ENCODE data around the gene YWHAQ.
"Not testable (repeated sequence)": the region's sequence is repeated elsewhere in the genome, so short reads cannot be mapped to it uniquely, and the experiment has no call there.

Gene YWHAQ

GRCh38 chr2:9552219-9553178 lies 78.3 kb downstream of the YWHAQ start:
- no peak for DNase-seq (ENCODE audit: low read depth in 2 of 2)

GRCh38 chr2:9550859-9551391 lies 79.9 kb downstream of the YWHAQ start:
- DNase-seq (ENCODE audit: low read depth in 2 of 2) = not testable (repeated sequence)

GRCh38 chr2:9549420-9549819 lies 81.4 kb downstream of the YWHAQ start:
- no peak for DNase-seq (ENCODE audit: low read depth in 2 of 2)

GRCh38 chr2:9548506-9548905 lies 82.3 kb downstream of the YWHAQ start:
- no peak for DNase-seq (ENCODE audit: low read depth in 2 of 2)

GRCh38 chr2:9547262-9547991 lies 83.4 kb downstream of the YWHAQ start:
- DNase-seq (ENCODE audit: low read depth in 2 of 2) = no peak

GRCh38 chr2:9545502-9545901 lies 85.3 kb downstream of the YWHAQ start:
- DNase-seq (ENCODE audit: low read depth in 2 of 2) = no peak

GRCh38 chr2:9543557-9543956 lies 87.2 kb downstream of the YWHAQ start:
- DNase-seq (ENCODE audit: low read depth in 2 of 2) = no peak

- no peak for DNase-seq (ENCODE audit: low read depth in 2 of 2)
Observed at GRCh38 chr2:9539531-9539930, 91.3 kb downstream of the YWHAQ start.

GRCh38 chr2:9538000-9538507 lies 92.7 kb downstream of the YWHAQ start:
- no peak for DNase-seq (ENCODE audit: low read depth in 2 of 2)

- no peak for DNase-seq (ENCODE audit: low read depth in 2 of 2)
Observed at GRCh38 chr2:9536504-9536903, 94.3 kb downstream of the YWHAQ start.

GRCh38 chr2:9535177-9535576 lies 95.6 kb downstream of the YWHAQ start:
- no peak for DNase-seq (ENCODE audit: low read depth in 2 of 2)
